ENCODE measurements around the gene NKTR.

The NKTR gene

DNA sequence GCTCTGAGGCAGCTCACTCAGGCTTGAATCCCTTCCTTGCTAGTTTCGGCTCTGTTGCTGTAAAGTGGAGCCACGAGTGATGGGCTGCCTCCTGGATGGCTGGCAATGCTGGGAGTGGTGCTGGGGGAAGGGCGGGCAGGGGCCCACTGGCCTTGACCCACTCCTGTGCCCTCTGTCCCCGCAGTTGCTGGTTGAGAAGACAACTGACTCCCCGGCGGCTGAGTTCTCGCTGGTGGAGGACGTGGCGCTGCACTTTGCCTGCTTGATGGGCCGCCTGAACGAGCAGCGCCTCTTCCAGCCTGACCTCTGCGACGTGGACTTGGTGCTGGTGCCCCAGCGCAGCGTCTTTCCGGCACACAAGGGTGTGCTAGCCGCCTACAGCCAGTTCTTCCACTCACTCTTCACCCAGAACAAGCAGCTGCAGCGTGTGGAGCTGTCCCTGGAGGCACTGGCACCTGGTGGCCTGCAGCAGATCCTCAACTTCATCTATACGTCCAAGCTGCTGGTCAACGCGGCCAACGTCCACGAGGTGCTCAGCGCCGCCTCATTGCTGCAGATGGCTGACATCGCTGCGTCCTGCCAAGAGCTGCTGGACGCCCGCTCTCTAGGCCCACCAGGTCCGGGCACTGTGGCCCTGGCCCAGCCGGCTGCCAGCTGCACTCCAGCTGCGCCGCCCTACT lies 57.7 kb downstream of the NKTR start:
- TF ChIP-seq POLR2A (IDR thresholded peaks at IDR 0.05; ENCODE audit: low read length): no peak
- no peak for TF ChIP-seq GATA1 (IDR thresholded peaks at IDR 0.05; ENCODE audit: low read depth, low read length)
- DNase-seq: no peak

- no peak for DNase-seq
- TF ChIP-seq POLR2A (IDR thresholded peaks at IDR 0.05; ENCODE audit: low read length) (no peak), GATA1 (IDR thresholded peaks at IDR 0.05; ENCODE audit: low read depth, low read length) (no peak)
Observed at GRCh38 chr3:42658771-42659390, 58.4 kb downstream of the NKTR start.

DNA sequence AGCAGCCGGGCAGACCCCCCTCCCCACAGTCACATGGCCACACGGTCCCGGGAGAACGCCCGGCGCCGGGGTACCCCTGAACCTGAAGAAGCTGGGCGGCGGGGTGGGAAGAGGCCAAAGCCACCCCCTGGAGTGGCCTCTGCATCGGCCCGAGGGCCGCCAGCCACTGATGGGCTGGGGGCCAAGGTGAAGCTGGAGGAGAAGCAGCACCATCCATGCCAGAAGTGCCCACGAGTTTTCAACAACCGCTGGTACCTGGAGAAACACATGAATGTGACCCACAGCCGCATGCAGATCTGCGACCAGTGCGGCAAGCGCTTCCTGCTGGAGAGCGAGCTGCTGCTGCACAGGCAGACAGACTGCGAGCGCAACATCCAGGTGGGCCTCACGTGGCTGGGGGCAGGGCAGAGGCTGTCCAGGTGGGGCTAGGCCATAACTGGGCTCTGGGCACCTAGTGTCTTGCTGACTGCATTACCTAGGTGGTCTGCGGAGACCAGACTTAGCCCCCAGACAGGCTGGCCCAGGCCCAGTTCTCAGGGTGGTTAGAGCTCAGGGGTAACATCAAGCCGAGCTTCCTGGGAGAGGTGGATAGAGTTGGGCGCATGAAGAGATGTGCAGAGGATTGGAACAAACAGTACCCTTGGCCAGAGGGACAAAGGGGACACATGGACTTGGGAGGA lies 59.1 kb downstream of the NKTR start:
- DNase-seq: no peak
- TF ChIP-seq POLR2A (IDR thresholded peaks at IDR 0.05; ENCODE audit: low read length) (no peak), GATA1 (IDR thresholded peaks at IDR 0.05; ENCODE audit: low read depth, low read length) (no peak)

- DNase-seq: no peak
- TF ChIP-seq POLR2A (IDR thresholded peaks at IDR 0.05; ENCODE audit: low read length): no peak
- no peak for TF ChIP-seq GATA1 (IDR thresholded peaks at IDR 0.05; ENCODE audit: low read depth, low read length)
Observed at GRCh38 chr3:42660131-42660715, 59.7 kb downstream of the NKTR start.

DNA sequence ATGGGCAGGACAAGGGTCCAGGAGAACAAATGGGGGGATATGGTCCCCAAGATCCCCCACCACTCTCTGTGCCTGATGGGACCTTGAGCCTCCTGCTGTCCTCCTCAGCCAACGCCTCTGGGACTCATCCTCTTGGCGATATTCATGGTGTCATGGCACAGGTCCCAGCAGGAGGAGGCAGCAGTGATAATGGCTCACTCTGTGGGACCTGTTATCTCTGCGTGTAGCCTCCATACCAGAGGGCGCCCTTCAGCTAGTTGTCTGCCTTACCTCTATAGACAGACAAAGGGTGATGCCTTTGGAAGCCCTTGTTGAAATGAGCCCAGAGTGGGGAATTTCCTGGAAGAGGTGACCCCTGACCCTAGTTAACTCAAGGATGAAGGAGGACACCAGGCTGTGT lies 60.4 kb downstream of the NKTR start:
- DNase-seq: peak; percentile 39 to 40
- TF ChIP-seq POLR2A (IDR thresholded peaks at IDR 0.05; ENCODE audit: low read length) (no peak), GATA1 (IDR thresholded peaks at IDR 0.05; ENCODE audit: low read depth, low read length) (no peak)

- TF ChIP-seq POLR2A (IDR thresholded peaks at IDR 0.05; ENCODE audit: low read length) (no peak), GATA1 (IDR thresholded peaks at IDR 0.05; ENCODE audit: low read depth, low read length) (no peak)
- DNase-seq: no peak
Observed at GRCh38 chr3:42661593-42662022, 61.1 kb downstream of the NKTR start.

DNA sequence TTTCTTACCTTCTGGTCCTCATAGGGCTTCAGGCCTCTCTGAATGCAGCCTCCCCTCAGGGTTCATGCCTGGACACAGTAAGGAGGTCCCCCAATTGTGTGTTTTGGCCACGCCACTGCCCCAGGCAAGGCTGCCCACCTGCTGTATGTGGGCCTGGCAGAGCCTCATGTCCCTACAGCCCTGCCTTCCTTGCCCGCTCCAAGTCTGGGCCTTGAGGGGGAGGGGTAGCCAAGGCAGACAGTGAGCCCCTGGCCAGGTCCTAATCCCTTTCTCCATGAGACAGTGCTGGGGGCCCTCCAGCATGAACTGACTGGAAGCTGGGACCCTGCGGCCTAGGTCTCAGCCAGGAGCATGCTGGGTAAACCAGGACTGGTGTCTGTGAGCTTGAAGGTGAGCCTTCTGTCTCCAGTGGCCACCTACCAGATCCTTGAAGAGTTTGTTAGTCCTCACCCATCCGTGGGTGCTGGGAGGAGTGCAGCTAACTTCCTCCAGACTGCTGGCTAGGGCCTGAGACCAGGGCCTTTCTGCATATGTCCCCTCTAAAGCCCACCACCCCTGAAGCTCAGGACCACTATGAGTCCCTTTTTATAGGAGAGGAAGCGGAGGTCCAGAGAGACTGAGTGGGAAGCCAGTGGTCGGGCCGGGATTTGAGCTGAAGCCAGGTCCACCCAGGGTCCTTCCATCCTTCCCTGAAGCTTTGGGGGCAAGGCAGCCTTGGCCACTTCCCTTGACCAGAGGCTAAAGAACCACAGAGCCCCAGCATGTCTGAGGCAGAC lies 61.7 kb downstream of the NKTR start:
- TF ChIP-seq GATA1 (IDR thresholded peaks at IDR 0.05; ENCODE audit: low read depth, low read length) (no peak), POLR2A (IDR thresholded peaks at IDR 0.05; ENCODE audit: low read length) (no peak)
- DNase-seq: no peak

GRCh38 chr3:42662813-42663535 lies 62.5 kb downstream of the NKTR start:
- TF ChIP-seq GATA1 (IDR thresholded peaks at IDR 0.05; ENCODE audit: low read depth, low read length) (no peak), POLR2A (IDR thresholded peaks at IDR 0.05; ENCODE audit: low read length) (no peak)
- DNase-seq: no peak

DNA sequence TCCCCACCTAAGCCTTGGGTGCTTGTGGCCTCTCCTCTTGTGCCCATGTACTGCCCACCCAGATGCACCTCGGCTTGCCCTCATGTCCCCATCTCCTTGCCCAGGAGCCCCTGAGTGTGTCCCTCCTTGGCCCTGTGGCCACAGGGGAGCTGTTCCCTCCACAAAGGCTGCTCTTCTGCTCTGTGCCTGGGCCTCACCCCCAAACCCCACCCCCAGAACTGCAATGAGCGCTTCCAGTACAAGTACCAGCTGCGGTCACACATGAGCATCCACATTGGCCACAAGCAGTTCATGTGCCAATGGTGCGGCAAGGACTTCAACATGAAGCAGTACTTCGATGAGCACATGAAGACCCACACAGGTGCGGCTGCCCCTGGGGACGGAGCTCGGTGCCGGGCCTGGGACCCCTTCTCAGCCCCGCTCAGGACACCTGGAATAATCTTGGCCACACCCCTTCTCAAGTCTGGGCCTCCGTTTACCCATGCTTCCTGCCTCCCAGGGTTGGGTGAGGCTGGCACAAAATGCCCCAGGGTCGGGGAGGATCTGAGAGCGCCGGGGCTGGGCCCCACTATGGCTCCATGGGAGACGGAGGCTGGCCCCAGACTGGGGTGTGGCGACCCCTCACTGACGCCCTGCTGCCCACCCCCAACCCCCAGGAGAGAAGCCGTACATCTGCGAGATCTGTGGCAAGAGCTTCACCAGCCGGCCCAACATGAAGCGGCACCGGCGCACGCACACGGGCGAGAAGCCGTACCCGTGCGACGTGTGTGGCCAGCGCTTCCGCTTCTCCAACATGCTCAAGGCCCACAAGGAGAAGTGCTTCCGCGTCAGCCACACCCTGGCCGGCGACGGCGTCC lies 63.3 kb downstream of the NKTR start:
- TF ChIP-seq GATA1 (IDR thresholded peaks at IDR 0.05; ENCODE audit: low read depth, low read length): no peak
- no peak for TF ChIP-seq POLR2A (IDR thresholded peaks at IDR 0.05; ENCODE audit: low read length)
- DNase-seq: no peak

- DNase-seq: no peak
- TF ChIP-seq GATA1 (IDR thresholded peaks at IDR 0.05; ENCODE audit: low read depth, low read length): no peak
- TF ChIP-seq POLR2A (IDR thresholded peaks at IDR 0.05; ENCODE audit: low read length): no peak
Observed at GRCh38 chr3:42664438-42664803, 63.9 kb downstream of the NKTR start.

- DNase-seq: no peak
- TF ChIP-seq GATA1 (IDR thresholded peaks at IDR 0.05; ENCODE audit: low read depth, low read length) (no peak), POLR2A (IDR thresholded peaks at IDR 0.05; ENCODE audit: low read length) (no peak)
Observed at GRCh38 chr3:42665050-42665878, 64.8 kb downstream of the NKTR start.

All from erythroblast (primary cell).